ENCODE measurements around the gene LZTR1. TPM values are rescaled to one million over a fixed set of nuclear protein-coding genes. Genes with fewer than 3 reads are reported as not detected.

LZTR1 gene
- total and polyA plus RNA-seq, 10 of the 15 experiments (the other 5 are each of a cell fraction or from before 2014, with no cell fraction given) = 0.82 to 50.3 (median 19.3) TPM

GRCh38 chr22:20983081-20983771 is 1.1 kb downstream of the LZTR1 start:
- H3K27me3 ChIP-seq (replicated peaks in 1 of 2; ENCODE audit: control insufficient read depth in 2 of 2, insufficient read depth in 2 of 2, low read length in 1 of 2) = no peaks in the 10 kb centered on the region
- intact Hi-C loops (cut with micrococcal nuclease; ENCODE audit: unreplicated experiment) (no loop called here), in situ Hi-C loops (cut with MboI) (no loop called here)
- no peaks in the 10 kb centered on the region for H4K20me1 ChIP-seq (ENCODE audit: control insufficient read depth, insufficient read depth)
- peak overlapping the region; percentile 95 for H3K9ac ChIP-seq (ENCODE audit: control insufficient read depth, insufficient read depth, low read length)
- peak overlapping the region; percentile 94 for H3K4me3 ChIP-seq
- BruUV-seq (replicated peaks) = no TSS peak
- ATAC-seq (no peak), DNase-seq (ENCODE audit: low read depth, low spot score) (no peak), FAIRE-seq (peak; percentile 23)
- H3K27ac ChIP-seq (ENCODE audit: control insufficient read depth, insufficient read depth) = no peak overlapping the region
- H3K4me1 ChIP-seq (ENCODE audit: control insufficient read depth, insufficient read depth, low read length) = peaks cover 10% of the 10 kb centered on the region; the same call in 1 of the 2 replicates
- H3K79me2 ChIP-seq (ENCODE audit: control insufficient read depth, insufficient read depth, low read length) = peaks cover 16% of the 10 kb centered on the region
- RAD21 ChIA-PET (ENCODE audit: unreplicated experiment) = interaction anchor here (1.3 kb wide), 1 partner anchor 97 kb away, joined by 6 read pairs; no protein-coding TSS in a partner anchor
- WGBS (ENCODE audit: insufficient coverage, insufficient replicate concordance, low lambda C conversion rate, missing lambda C conversion rate) = 71% methylated on average over 5 of the region's 5 CpGs
- H3K36me3 ChIP-seq (ENCODE audit: control insufficient read depth in 2 of 2, insufficient read depth in 2 of 2, low read length in 1 of 2) = no peaks in the 10 kb centered on the region
- POLR2A ChIA-PET = interaction anchor here (1.9 kb wide), 1 partner anchor 19 kb away, joined by 9 read pairs; the partner anchor contains the start of gene THAP7
- H2AFZ ChIP-seq (ENCODE audit: control insufficient read depth, low read depth, low read length) = no peak overlapping the region
- CTCF ChIA-PET = interaction anchor here (1.7 kb wide), 1 partner anchor 19 kb away, joined by 9 read pairs; the partner anchor contains the start of gene THAP7
- peaks cover 5% of the 10 kb centered on the region; the same call in 2 of the 3 replicates for H3K9me3 ChIP-seq (replicated peaks; ENCODE audit: control insufficient read depth, insufficient read depth, low read length)
- SMC1A ChIA-PET (ENCODE audit: uncharacterized antibody, unreplicated experiment) = no interaction called here
- peak overlapping the region; percentile 97 for H3K4me2 ChIP-seq (ENCODE audit: control insufficient read depth, insufficient read depth)
- TF ChIP-seq SIN3A (IDR thresholded peaks at IDR 0.05; ENCODE audit: low read depth, low read length) = no peak
- no peak for TF ChIP-seq ZZZ3 (IDR thresholded peaks at IDR 0.05; ENCODE audit: control insufficient read depth, insufficient read length, low read depth)
- TF ChIP-seq ETV6 (conservative IDR thresholded peaks at IDR 0.05 in 1 of 2, IDR thresholded peaks at IDR 0.05 in 1 of 2; ENCODE audit: borderline replicate concordance in 1 of 2, low read depth in 1 of 2) = no peak
- no peak for TF ChIP-seq BHLHE40 (IDR thresholded peaks at IDR 0.05; ENCODE audit: borderline replicate concordance in 1 of 2, low read depth in 2 of 2, low read length in 1 of 2)
- no peak for TF ChIP-seq USF2 (IDR thresholded peaks at IDR 0.05; ENCODE audit: borderline replicate concordance, low read depth, low read length)
- TF ChIP-seq ZNF217 (IDR thresholded peaks at IDR 0.05) = no peak
- no peak for TF ChIP-seq SRF (IDR thresholded peaks at IDR 0.05; ENCODE audit: low read depth in 2 of 2, low read length in 2 of 2)
- TF ChIP-seq BACH1 (IDR thresholded peaks at IDR 0.05; ENCODE audit: borderline replicate concordance) = no peak
- TF ChIP-seq BMI1 (IDR thresholded peaks at IDR 0.05; ENCODE audit: borderline replicate concordance) = no peak
- no peak for TF ChIP-seq TBL1XR1 (IDR thresholded peaks at IDR 0.05; ENCODE audit: low read depth, low read length)
- TF ChIP-seq MYB (IDR thresholded peaks at IDR 0.05; ENCODE audit: borderline replicate concordance, low read depth, low read length) = no peak
- no peak for TF ChIP-seq ZBTB40 (IDR thresholded peaks at IDR 0.05; ENCODE audit: borderline replicate concordance)
- TF ChIP-seq CEBPZ (IDR thresholded peaks at IDR 0.05; ENCODE audit: low read depth, low read length) = no peak
- no peak for TF ChIP-seq SP1 (IDR thresholded peaks at IDR 0.05; ENCODE audit: low read depth, low read length)
- TF ChIP-seq GABPA (IDR thresholded peaks at IDR 0.05; ENCODE audit: low read depth) = no peak
